IMR-90 (cell line): Measurements from ENCODE around the gene SPPL3. TPM values are rescaled to one million over a fixed set of nuclear protein-coding genes. Genes with fewer than 3 reads are reported as not detected.

ENCODE experiments used
- ATAC-seq: fragments of 200-7000 bp; cut with Tn5 transposase; 2 replicates; pipeline ENCODE4 v1.9.1; 2020; ENCODE audit warnings: low read depth, mild to moderate bottlenecking, moderate library complexity
- BruUV-seq: library from RNA; stranded (reverse); fragments of 400-500 nt; replicated peaks from 2 replicates; lab custom pipeline; 2021; lab: Mats Ljungman, UMichigan
- CTCF ChIA-PET: fragments of 300-600 bp; formaldehyde crosslinking; extraction: SDS; loops from one replicate; lab custom pipeline; 2021; ENCODE audit warnings: antibody characterized with exemption; lab: Yijun Ruan, JAX
- POLR2A ChIA-PET: fragments of 300-600 bp; sonication (Branson Sonifier 250); formaldehyde crosslinking; loops from one replicate; lab custom pipeline; 2022; ENCODE audit warnings: antibody characterized with exemption; ENCODE audit not compliant: unreplicated experiment; lab: Charles Lee
- DNase-seq: peaks from one replicate; pipeline ENCODE4 v3.0.0; 2013
- H2AFZ ChIP-seq: replicated peaks from 2 replicates; pipeline ENCODE3; 2013; ENCODE audit warnings: low read length, mild to moderate bottlenecking; ENCODE audit not compliant: poor library complexity
- H2AK5ac ChIP-seq: 2 replicates; pipeline ENCODE4 v1.6.1; 2013; ENCODE audit warnings: low read depth, low read length, inconsistent platforms
- H2AK9ac ChIP-seq: replicated peaks from 2 replicates; pipeline ENCODE3; 2013; ENCODE audit warnings: mild to moderate bottlenecking, low read depth, low read length, moderate library complexity; ENCODE audit not compliant: poor library complexity
- H2BK120ac ChIP-seq: 2 replicates; pipeline ENCODE4 v1.6.1; 2013; ENCODE audit warnings: low read depth, low read length, inconsistent platforms
- H2BK15ac ChIP-seq: 3 replicates; pipeline ENCODE4 v1.6.1; 2013; ENCODE audit warnings: low read depth, low read length, inconsistent platforms
- H2BK20ac ChIP-seq: 2 replicates; pipeline ENCODE4 v1.6.1; 2013; ENCODE audit warnings: low read depth, mild to moderate bottlenecking, inconsistent platforms, low read length, moderate library complexity
- H2BK5ac ChIP-seq: 2 replicates; pipeline ENCODE4 v1.6.1; 2013; ENCODE audit warnings: mild to moderate bottlenecking, low read depth, low read length, inconsistent platforms; ENCODE audit not compliant: poor library complexity, severe bottlenecking
- H3K14ac ChIP-seq: replicated peaks from 2 replicates; pipeline ENCODE4 v1.6.1; 2013; ENCODE audit warnings: low read depth, low read length, inconsistent platforms
- H3K18ac ChIP-seq: 2 replicates; pipeline ENCODE4 v1.6.1; 2013; ENCODE audit warnings: low read depth, low read length, control low read depth
- H3K23ac ChIP-seq: 2 replicates; pipeline ENCODE4 v1.6.1; 2013; ENCODE audit warnings: low read depth, low read length, inconsistent platforms
- H3K27ac ChIP-seq: 2 replicates; pipeline ENCODE4 v1.5.1; 2013; ENCODE audit warnings: mild to moderate bottlenecking, control low read depth, low read length; ENCODE audit not compliant: insufficient read depth
- H3K27me3 ChIP-seq: 2 replicates; pipeline ENCODE4 v1.6.1; 2013; ENCODE audit warnings: low read length; ENCODE audit not compliant: control insufficient read depth, insufficient read depth
- H3K36me3 ChIP-seq: 2 replicates; pipeline ENCODE4 v1.6.1; 2013; ENCODE audit warnings: low read length, mixed read lengths; ENCODE audit not compliant: control insufficient read depth, insufficient read depth
- H3K4ac ChIP-seq: 2 replicates; pipeline ENCODE4 v1.6.1; 2013; ENCODE audit warnings: low read depth, low read length, inconsistent platforms
- H3K4me1 ChIP-seq: 2 replicates; pipeline ENCODE4 v1.6.1; 2013; ENCODE audit warnings: low read length, mixed read lengths; ENCODE audit not compliant: control insufficient read depth, insufficient read depth
- H3K4me2 ChIP-seq: 2 replicates; pipeline ENCODE4 v1.6.1; 2013; ENCODE audit warnings: low read depth, mild to moderate bottlenecking, control low read depth, low read length, moderate library complexity
- H3K4me3 ChIP-seq: 2 replicates; pipeline ENCODE4 v1.5.1; 2013; ENCODE audit warnings: low read depth, mild to moderate bottlenecking, control low read depth, low read length, moderate library complexity; ENCODE audit not compliant: insufficient read depth
- H3K56ac ChIP-seq: 2 replicates; pipeline ENCODE4 v1.6.1; 2013; ENCODE audit warnings: low read length, inconsistent platforms; ENCODE audit not compliant: insufficient read depth; ENCODE audit errors: extremely low read depth
- H3K79me1 ChIP-seq, 2 experiments: 2 replicates each; pipeline ENCODE4 v1.6.1; 2013; ENCODE audit warnings: low read length in 2 of 2, inconsistent platforms in 1 of 2, low read depth in 1 of 2
- H3K9ac ChIP-seq: 2 replicates; pipeline ENCODE4 v1.6.1; 2013; ENCODE audit warnings: low read depth, low read length, control low read depth
- H3K9me1 ChIP-seq: 2 replicates; pipeline ENCODE4 v1.6.1; 2013; ENCODE audit warnings: low read length, inconsistent platforms; ENCODE audit not compliant: insufficient read depth
- H3K9me3 ChIP-seq: 2 replicates; pipeline ENCODE4 v1.6.1; 2013; ENCODE audit warnings: low read length; ENCODE audit not compliant: control insufficient read depth, insufficient read depth
- H4K20me1 ChIP-seq: 2 replicates; pipeline ENCODE4 v1.6.1; 2013; ENCODE audit warnings: low read length, inconsistent platforms; ENCODE audit not compliant: insufficient read depth
- H4K5ac ChIP-seq: 2 replicates; pipeline ENCODE4 v1.6.1; 2013; ENCODE audit warnings: mild to moderate bottlenecking, low read depth, low read length, control low read depth
- H4K8ac ChIP-seq, 2 experiments: 2 replicates each; pipeline ENCODE4 v1.6.1; 2013; ENCODE audit warnings: low read depth in 2 of 2, low read length in 2 of 2, control low read depth in 1 of 2, inconsistent platforms in 1 of 2
- H4K91ac ChIP-seq: 2 replicates; pipeline ENCODE4 v1.6.1; 2013; ENCODE audit warnings: low read depth, low read length, inconsistent platforms; ENCODE audit not compliant: insufficient read depth
- BHLHE40 ChIP-seq: fragments of 150-350 bp; IDR thresholded peaks from 2 replicates; pipeline ENCODE4 v1.6.1; 2016; ENCODE audit warnings: mild to moderate bottlenecking, low read depth, low read length
- CEBPB ChIP-seq: IDR thresholded peaks from 2 replicates; pipeline ENCODE4 v1.6.1; 2012; ENCODE audit warnings: low read depth, low read length, improper control_type of control experiment
- CHD1 ChIP-seq: IDR thresholded peaks from 2 replicates; pipeline ENCODE4 v1.6.1; 2012; ENCODE audit warnings: low read depth, low read length, improper control_type of control experiment
- FOS ChIP-seq: fragments of 150-350 bp; IDR thresholded peaks from 2 replicates; pipeline ENCODE4 v1.6.1; 2016; ENCODE audit warnings: low read depth, low read length
- MAFK ChIP-seq: IDR thresholded peaks from 2 replicates; pipeline ENCODE4 v1.6.1; 2012; ENCODE audit warnings: low read depth, low read length, improper control_type of control experiment
- MAZ ChIP-seq: IDR thresholded peaks from 2 replicates; pipeline ENCODE4 v1.6.1; 2012; ENCODE audit warnings: low read depth, mild to moderate bottlenecking, low read length, improper control_type of control experiment, moderate library complexity, borderline replicate concordance
- MXI1 ChIP-seq: IDR thresholded peaks from 2 replicates; pipeline ENCODE4 v1.6.1; 2012; ENCODE audit warnings: low read depth, mild to moderate bottlenecking, low read length, moderate library complexity, borderline replicate concordance
- NFE2L2 ChIP-seq: fragments of 150-350 bp; IDR thresholded peaks from 2 replicates; pipeline ENCODE4 v1.6.1; 2016; ENCODE audit warnings: low read depth, mild to moderate bottlenecking, low read length
- POLR2A ChIP-seq: IDR thresholded peaks from 2 replicates; pipeline ENCODE4 v1.6.1; 2012; ENCODE audit warnings: mild to moderate bottlenecking, low read depth, low read length
- RAD21 ChIP-seq: IDR thresholded peaks from 2 replicates; pipeline ENCODE4 v1.6.1; 2012; ENCODE audit warnings: low read length, improper control_type of control experiment
- RCOR1 ChIP-seq: IDR thresholded peaks from 2 replicates; pipeline ENCODE4 v1.6.1; 2012; ENCODE audit warnings: mild to moderate bottlenecking, low read length, improper control_type of control experiment; ENCODE audit not compliant: insufficient replicate concordance
- RFX5 ChIP-seq: IDR thresholded peaks from 2 replicates; pipeline ENCODE4 v1.8.0; 2012; ENCODE audit warnings: low read depth, mild to moderate bottlenecking, low read length, moderate library complexity
- SMC3 ChIP-seq: fragments of 150-350 bp; IDR thresholded peaks from 2 replicates; pipeline ENCODE4 v1.6.1; 2016; ENCODE audit warnings: low read depth, mild to moderate bottlenecking, antibody characterized with exemption, low read length, moderate library complexity
- USF2 ChIP-seq: fragments of 150-350 bp; IDR thresholded peaks from 2 replicates; pipeline ENCODE4 v1.6.1; 2017; ENCODE audit warnings: mild to moderate bottlenecking, antibody characterized with exemption, low read length, low read depth
- WGBS, 2 experiments: methylation state at CpG; one replicate each; pipeline versions ENCODE4 v1.1.5 to v1.1.7; 2013; ENCODE audit warnings: missing lambda C conversion rate in 2 of 2; ENCODE audit not compliant: insufficient read length in 1 of 2; ENCODE audit errors: extremely low coverage in 2 of 2; 5-methylcytosine and 5-hydroxymethylcytosine counted together
- dilution Hi-C: fragments of 300-500 bp; cut with HindIII; formaldehyde crosslinking; loops from one replicate; pipeline ENCODE4 v1.14.3; 2018; ENCODE audit warnings: low sequenced_read_pairs; ENCODE audit not compliant: unreplicated experiment
- in situ Hi-C: fragments of 300-500 bp; cut with MboI; formaldehyde crosslinking; loops from 3 replicates; pipeline ENCODE4 v1.14.3; 2019; ENCODE audit warnings: low sequenced_read_pairs, inconsistent platforms, mixed read lengths
- intact Hi-C: fragments of 100-400 bp; cut with micrococcal nuclease; formaldehyde crosslinking; loops from 2 replicates; pipeline ENCODE4 v1.10.0; 2022
- polyA plus RNA-seq, 3 experiments: library from polyadenylated mRNA; depleted of rRNA; stranded (reverse); fragments of >200 nt; gene quantifications; 2 replicates each; pipeline ENCODE4 v1.2.3, GENCODE V29; 2012; ENCODE audit warnings: low replicate concordance in 1 of 3
- total RNA-seq: library from RNA; depleted of rRNA; stranded (reverse); fragments of >200 nt; gene quantifications from 2 replicates; pipeline ENCODE4 v1.2.3, GENCODE V29; 2012
- TF ChIP-seq, protein P1 (sequence below): conservative IDR thresholded peaks from 2 replicates; pipeline ENCODE4 v1.5.1; 2012; ENCODE audit warnings: mild to moderate bottlenecking, low read depth, low read length, improper control_type of control experiment
- TF ChIP-seq, protein P2 (sequence below): fragments of 150-350 bp; IDR thresholded peaks from 2 replicates; pipeline ENCODE4 v1.6.1; 2016; ENCODE audit warnings: low read depth, mild to moderate bottlenecking, low read length, moderate library complexity, borderline replicate concordance

Gene SPPL3
- total and polyA plus RNA-seq, 2 of the 4 experiments (the other 2 are of a cell fraction): 1.6 to 18.0 TPM

DNA sequence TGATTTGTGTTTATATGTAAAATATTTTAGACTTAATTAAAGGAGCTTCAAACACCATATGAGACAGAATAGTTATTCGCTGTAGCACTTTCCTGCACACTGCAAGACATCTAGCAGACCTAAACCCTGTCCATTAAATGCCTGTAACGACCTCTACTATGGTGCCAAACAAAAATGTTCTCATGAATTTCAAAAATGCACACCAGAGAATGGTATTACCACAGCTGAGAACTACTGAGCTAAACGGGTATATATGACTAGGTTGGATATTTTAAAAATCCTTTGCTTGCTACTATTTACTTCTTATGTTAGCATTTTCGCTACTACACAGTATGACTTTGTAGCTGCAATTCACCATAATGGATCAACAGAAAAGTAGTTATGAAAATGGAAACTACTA is 34.8 kb downstream of the SPPL3 start:
- no peak for TF ChIP-seq CEBPB
- TF ChIP-seq RCOR1: no peak
- no peak for TF ChIP-seq BHLHE40
- TF ChIP-seq, protein P1, sequence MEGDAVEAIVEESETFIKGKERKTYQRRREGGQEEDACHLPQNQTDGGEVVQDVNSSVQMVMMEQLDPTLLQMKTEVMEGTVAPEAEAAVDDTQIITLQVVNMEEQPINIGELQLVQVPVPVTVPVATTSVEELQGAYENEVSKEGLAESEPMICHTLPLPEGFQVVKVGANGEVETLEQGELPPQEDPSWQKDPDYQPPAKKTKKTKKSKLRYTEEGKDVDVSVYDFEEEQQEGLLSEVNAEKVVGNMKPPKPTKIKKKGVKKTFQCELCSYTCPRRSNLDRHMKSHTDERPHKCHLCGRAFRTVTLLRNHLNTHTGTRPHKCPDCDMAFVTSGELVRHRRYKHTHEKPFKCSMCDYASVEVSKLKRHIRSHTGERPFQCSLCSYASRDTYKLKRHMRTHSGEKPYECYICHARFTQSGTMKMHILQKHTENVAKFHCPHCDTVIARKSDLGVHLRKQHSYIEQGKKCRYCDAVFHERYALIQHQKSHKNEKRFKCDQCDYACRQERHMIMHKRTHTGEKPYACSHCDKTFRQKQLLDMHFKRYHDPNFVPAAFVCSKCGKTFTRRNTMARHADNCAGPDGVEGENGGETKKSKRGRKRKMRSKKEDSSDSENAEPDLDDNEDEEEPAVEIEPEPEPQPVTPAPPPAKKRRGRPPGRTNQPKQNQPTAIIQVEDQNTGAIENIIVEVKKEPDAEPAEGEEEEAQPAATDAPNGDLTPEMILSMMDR: no peak
- no peak for TF ChIP-seq FOS
- no peak for TF ChIP-seq MAZ
- TF ChIP-seq RFX5: no peak
- no peak for TF ChIP-seq SMC3
- no peak for TF ChIP-seq MXI1
- TF ChIP-seq POLR2A: no peak
- TF ChIP-seq MAFK: no peak
- TF ChIP-seq, protein P2, sequence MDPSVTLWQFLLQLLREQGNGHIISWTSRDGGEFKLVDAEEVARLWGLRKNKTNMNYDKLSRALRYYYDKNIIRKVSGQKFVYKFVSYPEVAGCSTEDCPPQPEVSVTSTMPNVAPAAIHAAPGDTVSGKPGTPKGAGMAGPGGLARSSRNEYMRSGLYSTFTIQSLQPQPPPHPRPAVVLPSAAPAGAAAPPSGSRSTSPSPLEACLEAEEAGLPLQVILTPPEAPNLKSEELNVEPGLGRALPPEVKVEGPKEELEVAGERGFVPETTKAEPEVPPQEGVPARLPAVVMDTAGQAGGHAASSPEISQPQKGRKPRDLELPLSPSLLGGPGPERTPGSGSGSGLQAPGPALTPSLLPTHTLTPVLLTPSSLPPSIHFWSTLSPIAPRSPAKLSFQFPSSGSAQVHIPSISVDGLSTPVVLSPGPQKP: no peak
- no peak for TF ChIP-seq NFE2L2
- no peak for TF ChIP-seq RAD21
- TF ChIP-seq USF2: no peak
- TF ChIP-seq CHD1: no peak
- WGBS, 2 experiments: no CpG with 5 or more reads among the region's 4 CpGs
- Histone ChIP-seq H2BK120ac (no peak overlapping the region), H3K27ac (no peak overlapping the region), H3K4me3 (no peak overlapping the region), H3K18ac (no peak overlapping the region), H3K14ac (no peak overlapping the region), H2BK20ac (no peak overlapping the region), H4K20me1 (peaks cover 44% of the 10 kb centered on the region), H4K91ac (no peak overlapping the region), H3K27me3 (no peaks in the 10 kb centered on the region), H2AK9ac (no peak overlapping the region), H2AK5ac (no peak overlapping the region), H3K9ac (no peak overlapping the region), H4K8ac (no peak overlapping the region), H3K23ac (no peak overlapping the region), H3K4me2 (no peak overlapping the region), H2BK15ac (no peak overlapping the region), H3K56ac (no peak overlapping the region), H3K9me3 (no peaks in the 10 kb centered on the region), H3K4ac (no peak overlapping the region), H3K79me1 (peaks cover 41 to 62% of the 10 kb centered on the region in 2 experiments), H3K4me1 (peaks cover 1% of the 10 kb centered on the region; the same call in 1 of the 2 replicates), H3K36me3 (no peaks in the 10 kb centered on the region), H2AFZ (no peak overlapping the region), H3K9me1 (peaks cover 5% of the 10 kb centered on the region), H2BK5ac (no peak overlapping the region), H4K5ac (no peak overlapping the region)
- BruUV-seq: no TSS peak
- DNase-seq: no peak
- ChIA-PET POLR2A (no interaction called here), CTCF (no interaction called here)
- intact Hi-C loops (no loop called here), dilution Hi-C loops (no loop called here), in situ Hi-C loops (no loop called here)
- ATAC-seq: no peak
